ENCODE measurements around the gene ZRANB1.

ZRANB1 gene

DNA sequence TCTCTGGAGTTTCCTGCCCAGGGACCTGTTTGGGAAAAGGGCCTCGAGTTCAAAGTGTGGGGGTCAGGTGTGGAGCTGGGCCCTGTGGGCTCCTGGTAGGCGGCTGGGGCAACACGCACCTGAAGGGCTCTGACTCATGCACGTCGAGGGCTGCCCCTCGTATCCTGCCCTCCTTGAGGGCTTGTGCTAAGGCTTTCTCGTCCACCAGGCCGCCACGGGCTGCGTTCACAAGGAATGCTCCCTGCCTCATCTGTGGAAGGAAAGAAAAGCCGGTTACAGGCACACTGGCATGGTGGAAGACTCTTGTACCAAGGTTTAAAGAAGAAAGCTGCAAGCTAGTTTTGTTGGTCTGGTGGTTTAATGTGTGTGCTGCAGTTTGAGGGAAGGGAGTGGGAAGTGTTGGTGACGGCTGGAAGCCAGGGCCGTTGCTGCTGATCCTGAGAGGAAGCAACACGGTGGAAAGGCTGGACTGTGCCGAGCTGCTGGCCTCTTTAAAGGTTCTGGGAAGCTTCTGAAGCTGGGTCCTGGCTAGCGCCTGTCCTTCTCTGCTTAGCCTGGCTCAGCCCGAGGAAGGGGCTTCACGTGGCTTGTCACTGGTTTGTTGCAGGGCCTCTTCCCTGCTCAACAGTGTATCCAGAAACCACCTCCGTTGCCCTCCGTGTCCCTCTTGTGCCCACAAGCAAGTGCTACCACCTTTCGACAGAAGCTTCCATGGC lies 52.0 kb downstream of the ZRANB1 start:
- H3K4me3 ChIP-seq (ENCODE audit: low read depth, low read length) = no peak overlapping the region
- no peaks in the 10 kb centered on the region for H3K27me3 ChIP-seq (ENCODE audit: control insufficient read depth, insufficient read depth, low read length)
- no peak overlapping the region for H3K27ac ChIP-seq (ENCODE audit: low read depth, low read length)
- no peaks in the 10 kb centered on the region for H3K4me1 ChIP-seq (ENCODE audit: control insufficient read depth, insufficient read depth, low read length)
- H3K9me3 ChIP-seq (ENCODE audit: control insufficient read depth, insufficient read depth, low read length) = no peaks in the 10 kb centered on the region
- H3K9ac ChIP-seq (ENCODE audit: low read depth, low read length) = no peak overlapping the region
- H3K36me3 ChIP-seq (ENCODE audit: control insufficient read depth, insufficient read depth, low read length) = peaks cover 98% of the 10 kb centered on the region

DNA sequence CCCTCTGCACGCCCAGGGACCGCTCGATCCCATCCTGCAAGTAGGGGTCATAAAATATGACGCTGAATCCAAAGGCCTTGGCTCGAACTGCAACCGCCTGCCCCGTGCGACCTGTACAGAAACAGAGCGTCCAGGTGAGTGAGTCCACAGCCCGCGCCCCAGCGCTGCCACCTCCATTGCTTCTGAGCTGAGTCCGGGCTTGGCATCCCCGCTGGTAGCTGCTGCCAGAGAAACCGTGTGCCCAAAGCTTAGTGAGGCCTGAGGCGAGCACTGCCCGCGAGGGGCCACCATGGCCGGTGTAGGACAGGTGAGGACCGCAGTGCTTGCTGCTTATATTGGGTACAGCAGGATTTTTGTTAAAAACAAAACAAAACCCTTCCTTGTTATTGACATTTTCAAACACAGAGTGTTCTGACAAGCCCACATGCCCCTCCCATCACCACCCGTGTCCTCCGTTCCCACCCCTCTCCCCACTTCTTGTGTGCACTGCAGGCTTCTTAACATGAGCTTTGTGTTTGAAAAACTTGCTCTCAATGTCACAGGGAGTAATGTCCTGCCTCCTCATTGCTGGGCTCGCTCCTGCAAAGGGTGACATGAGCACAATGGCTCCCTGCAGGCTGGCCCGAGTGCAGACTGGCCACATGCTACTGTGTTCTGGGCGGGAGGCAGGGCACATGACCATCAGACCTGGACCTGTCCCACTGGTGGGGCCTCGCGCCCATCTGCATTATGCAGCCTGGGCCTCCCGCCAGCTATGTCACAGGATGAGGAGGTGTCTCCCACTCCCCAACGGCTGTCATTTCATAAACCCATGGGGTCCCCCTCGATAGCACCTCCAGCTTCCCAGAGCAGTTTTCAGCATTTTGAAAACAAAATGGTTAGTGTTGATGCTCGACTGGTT lies 52.9 kb downstream of the ZRANB1 start:
- Histone ChIP-seq H3K27ac (ENCODE audit: low read depth, low read length) (no peak overlapping the region), H3K4me1 (ENCODE audit: control insufficient read depth, insufficient read depth, low read length) (no peaks in the 10 kb centered on the region), H3K36me3 (ENCODE audit: control insufficient read depth, insufficient read depth, low read length) (peaks cover 99% of the 10 kb centered on the region), H3K9me3 (ENCODE audit: control insufficient read depth, insufficient read depth, low read length) (no peaks in the 10 kb centered on the region), H3K9ac (ENCODE audit: low read depth, low read length) (no peak overlapping the region), H3K27me3 (ENCODE audit: control insufficient read depth, insufficient read depth, low read length) (no peaks in the 10 kb centered on the region), H3K4me3 (ENCODE audit: low read depth, low read length) (no peak overlapping the region)

DNA sequence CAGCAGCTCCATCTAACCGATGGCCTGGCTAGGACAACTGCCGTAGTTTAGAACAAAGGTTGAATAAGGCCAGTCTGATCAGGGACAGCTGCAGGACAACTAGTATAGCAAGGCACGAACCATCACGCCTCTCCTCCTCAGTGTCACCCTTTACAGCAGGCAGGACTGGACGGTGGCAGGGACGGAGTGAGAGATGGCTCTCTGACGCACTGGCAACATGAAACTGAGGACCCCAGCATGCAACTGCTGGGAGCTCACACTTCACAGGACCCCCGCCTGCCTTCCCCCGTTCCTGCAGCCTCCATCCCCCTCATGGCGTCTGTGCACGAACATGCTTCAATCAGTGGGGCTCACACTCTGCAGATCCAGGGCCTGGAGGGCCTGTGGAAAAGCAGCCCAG lies 53.7 kb downstream of the ZRANB1 start:
- H3K27ac ChIP-seq (ENCODE audit: low read depth, low read length) = no peak overlapping the region
- no peaks in the 10 kb centered on the region for H3K9me3 ChIP-seq (ENCODE audit: control insufficient read depth, insufficient read depth, low read length)
- no peaks in the 10 kb centered on the region for H3K27me3 ChIP-seq (ENCODE audit: control insufficient read depth, insufficient read depth, low read length)
- H3K9ac ChIP-seq (ENCODE audit: low read depth, low read length) = no peak overlapping the region
- no peak overlapping the region for H3K4me3 ChIP-seq (ENCODE audit: low read depth, low read length)
- H3K36me3 ChIP-seq (ENCODE audit: control insufficient read depth, insufficient read depth, low read length) = peaks cover 99% of the 10 kb centered on the region
- no peaks in the 10 kb centered on the region for H3K4me1 ChIP-seq (ENCODE audit: control insufficient read depth, insufficient read depth, low read length)

DNA sequence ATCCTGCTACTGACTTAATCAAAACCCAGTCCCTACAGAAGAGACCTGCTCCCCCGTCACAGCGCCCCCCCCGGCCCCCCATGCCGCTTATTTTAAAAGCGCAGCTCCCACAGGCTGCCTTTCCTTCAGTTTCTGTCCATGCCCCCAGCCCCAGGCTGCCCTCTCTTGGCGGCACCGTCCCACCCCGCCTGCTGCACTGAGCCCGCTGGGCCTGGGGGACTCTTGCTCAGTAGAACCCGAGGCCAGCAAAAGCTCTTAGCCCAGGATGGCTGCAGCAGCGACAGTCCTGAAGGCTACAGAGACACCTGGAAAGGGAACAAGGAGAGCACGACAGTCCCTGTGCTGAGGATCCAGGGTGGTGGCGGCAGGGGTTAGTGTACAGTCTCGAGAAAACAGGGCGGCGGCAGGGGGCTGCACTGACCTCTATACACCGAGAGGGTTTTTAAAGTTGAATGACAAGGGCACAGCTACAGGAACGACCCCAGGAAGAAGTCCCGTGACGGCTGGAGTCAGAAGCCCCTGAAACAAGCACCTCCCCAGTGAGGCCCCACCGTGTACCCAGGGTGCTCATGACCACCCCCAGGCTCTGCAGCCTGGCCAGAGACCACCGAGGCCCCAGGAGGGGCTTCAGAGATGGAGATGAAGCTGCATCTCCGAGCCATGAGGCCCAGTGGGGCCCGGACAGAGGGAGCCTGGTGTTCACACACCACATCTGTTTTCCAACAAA lies 54.4 kb downstream of the ZRANB1 start:
- Histone ChIP-seq H3K27me3 (ENCODE audit: control insufficient read depth, insufficient read depth, low read length) (no peaks in the 10 kb centered on the region), H3K36me3 (ENCODE audit: control insufficient read depth, insufficient read depth, low read length) (peaks cover 99% of the 10 kb centered on the region), H3K4me1 (ENCODE audit: control insufficient read depth, insufficient read depth, low read length) (no peaks in the 10 kb centered on the region), H3K27ac (ENCODE audit: low read depth, low read length) (no peak overlapping the region), H3K4me3 (ENCODE audit: low read depth, low read length) (no peak overlapping the region), H3K9ac (ENCODE audit: low read depth, low read length) (no peak overlapping the region), H3K9me3 (ENCODE audit: control insufficient read depth, insufficient read depth, low read length) (no peaks in the 10 kb centered on the region)

DNA sequence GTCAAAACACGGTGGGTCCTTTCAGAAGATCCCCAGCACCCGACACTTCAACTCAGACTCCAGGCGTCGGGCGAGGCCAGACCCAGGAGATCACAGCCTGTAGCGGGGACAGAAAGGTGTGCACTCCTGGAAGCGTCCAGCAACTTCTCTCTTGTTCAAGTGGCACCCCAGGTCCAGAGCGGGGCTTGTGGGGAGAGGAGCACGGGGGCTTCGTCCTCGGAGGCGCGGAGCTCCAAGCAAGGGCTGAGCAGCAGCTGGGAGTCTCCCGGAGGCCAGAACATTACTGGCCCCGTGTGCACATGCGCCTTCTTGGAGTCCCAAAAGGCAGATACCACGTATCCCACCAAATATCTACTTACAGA lies 54.9 kb downstream of the ZRANB1 start:
- Histone ChIP-seq H3K36me3 (ENCODE audit: control insufficient read depth, insufficient read depth, low read length) (peaks cover 99% of the 10 kb centered on the region), H3K4me3 (ENCODE audit: low read depth, low read length) (no peak overlapping the region), H3K27ac (ENCODE audit: low read depth, low read length) (no peak overlapping the region), H3K27me3 (ENCODE audit: control insufficient read depth, insufficient read depth, low read length) (no peaks in the 10 kb centered on the region), H3K9ac (ENCODE audit: low read depth, low read length) (no peak overlapping the region), H3K4me1 (ENCODE audit: control insufficient read depth, insufficient read depth, low read length) (no peaks in the 10 kb centered on the region), H3K9me3 (ENCODE audit: control insufficient read depth, insufficient read depth, low read length) (no peaks in the 10 kb centered on the region)

DNA sequence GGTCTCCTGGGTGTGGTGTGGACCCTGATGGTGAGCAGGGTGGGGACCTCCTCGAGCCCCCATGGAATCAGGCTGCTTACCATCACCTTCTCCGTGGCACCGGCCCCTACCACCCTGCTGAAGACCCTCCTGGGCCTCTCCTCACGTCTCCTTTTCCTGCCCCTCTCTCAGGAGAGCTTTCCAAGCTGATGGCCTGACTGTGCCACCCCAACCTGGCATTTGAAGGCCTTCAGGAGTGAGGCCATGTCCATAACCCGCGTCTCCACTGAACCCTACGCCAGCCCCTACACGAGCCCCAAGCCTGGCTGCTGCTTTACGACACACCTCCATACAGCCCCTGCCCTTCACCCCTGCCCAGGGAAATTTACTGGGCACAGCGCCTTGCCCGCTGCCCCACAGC lies 55.4 kb downstream of the ZRANB1 start:
- H3K36me3 ChIP-seq (ENCODE audit: control insufficient read depth, insufficient read depth, low read length) = peaks cover 99% of the 10 kb centered on the region
- H3K4me1 ChIP-seq (ENCODE audit: control insufficient read depth, insufficient read depth, low read length) = no peaks in the 10 kb centered on the region
- H3K9ac ChIP-seq (ENCODE audit: low read depth, low read length) = no peak overlapping the region
- H3K27ac ChIP-seq (ENCODE audit: low read depth, low read length) = no peak overlapping the region
- H3K27me3 ChIP-seq (ENCODE audit: control insufficient read depth, insufficient read depth, low read length) = no peaks in the 10 kb centered on the region
- H3K4me3 ChIP-seq (ENCODE audit: low read depth, low read length) = no peak overlapping the region
- H3K9me3 ChIP-seq (ENCODE audit: control insufficient read depth, insufficient read depth, low read length) = no peaks in the 10 kb centered on the region

DNA sequence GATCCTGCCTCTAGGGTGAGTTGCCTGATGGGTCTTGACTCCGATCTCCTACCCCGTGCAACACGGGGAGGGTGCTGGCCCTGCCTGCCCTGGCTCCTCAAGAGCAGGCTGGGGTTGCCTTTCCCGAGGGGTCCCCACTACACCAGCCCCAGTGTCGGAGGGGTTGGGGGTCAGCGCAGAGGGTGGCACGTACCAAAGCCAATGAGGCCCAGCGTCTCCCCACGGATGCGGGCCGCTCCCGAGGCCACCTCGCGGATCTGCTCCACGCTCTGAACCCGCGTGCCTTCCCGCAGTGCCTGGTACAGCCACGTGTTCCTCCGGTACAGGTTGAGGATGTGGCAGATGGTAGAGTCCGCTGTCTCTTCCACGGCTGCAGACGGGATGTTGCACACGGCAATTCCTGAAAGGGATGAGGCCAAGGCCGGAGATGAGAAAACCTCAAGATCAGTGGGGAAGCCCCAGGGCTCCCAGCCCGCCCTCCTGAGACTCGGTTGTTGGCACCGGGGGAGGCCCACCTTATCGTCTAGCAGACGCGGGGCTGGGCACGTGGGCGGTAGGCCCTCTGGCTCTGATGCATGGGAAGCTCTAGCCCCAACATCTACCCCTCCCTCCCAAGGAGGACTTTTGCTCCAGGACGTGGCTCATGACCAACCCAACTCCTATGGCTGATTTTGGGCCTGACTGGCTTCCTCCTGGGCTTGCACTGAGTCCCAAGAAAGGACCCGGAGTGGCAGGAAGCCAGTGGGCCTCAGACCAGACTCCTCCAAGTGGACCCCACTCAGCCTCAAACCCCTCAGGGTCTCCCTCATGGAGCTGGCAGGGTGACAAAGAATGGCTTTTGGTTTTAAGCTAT lies 56.1 kb downstream of the ZRANB1 start:
- Histone ChIP-seq H3K9me3 (ENCODE audit: control insufficient read depth, insufficient read depth, low read length) (no peaks in the 10 kb centered on the region), H3K27me3 (ENCODE audit: control insufficient read depth, insufficient read depth, low read length) (no peaks in the 10 kb centered on the region), H3K4me3 (ENCODE audit: low read depth, low read length) (no peak overlapping the region), H3K4me1 (ENCODE audit: control insufficient read depth, insufficient read depth, low read length) (no peaks in the 10 kb centered on the region), H3K36me3 (ENCODE audit: control insufficient read depth, insufficient read depth, low read length) (peaks cover 99% of the 10 kb centered on the region), H3K9ac (ENCODE audit: low read depth, low read length) (no peak overlapping the region), H3K27ac (ENCODE audit: low read depth, low read length) (no peak overlapping the region)

DNA sequence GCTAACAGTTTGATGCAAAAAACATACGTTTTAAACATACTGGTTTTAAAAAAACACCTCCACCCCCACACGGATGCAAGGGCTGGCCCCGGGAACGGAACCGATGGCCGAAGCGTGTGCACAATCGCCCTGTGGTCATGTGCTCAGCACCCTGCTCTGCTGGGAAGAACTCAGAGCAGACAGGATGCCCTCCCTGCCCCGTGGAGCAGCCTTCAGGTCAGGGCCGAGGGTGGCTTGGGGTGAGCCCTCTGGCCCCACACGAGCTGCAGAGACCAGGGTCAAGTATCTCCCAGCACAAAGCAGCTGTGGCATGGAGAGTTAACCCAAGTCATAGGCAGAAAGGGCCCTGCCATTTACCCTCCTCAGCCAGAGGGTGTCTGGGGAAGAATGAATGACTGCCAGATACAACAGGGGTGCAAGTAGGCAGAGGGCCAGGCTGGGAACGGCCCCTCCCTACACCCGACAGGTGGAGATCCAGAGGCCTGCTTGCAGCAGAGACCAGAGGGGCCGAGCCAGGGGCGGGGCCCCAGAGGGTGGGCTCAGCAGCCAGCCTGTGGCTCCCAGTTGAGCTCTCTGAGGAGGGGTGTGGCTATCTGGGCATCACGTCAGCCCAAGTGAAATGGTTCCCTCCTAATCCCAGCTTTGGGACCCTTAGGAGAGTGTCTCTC lies 56.8 kb downstream of the ZRANB1 start:
- no peak overlapping the region for H3K9ac ChIP-seq (ENCODE audit: low read depth, low read length)
- H3K4me1 ChIP-seq (ENCODE audit: control insufficient read depth, insufficient read depth, low read length) = no peaks in the 10 kb centered on the region
- no peaks in the 10 kb centered on the region for H3K27me3 ChIP-seq (ENCODE audit: control insufficient read depth, insufficient read depth, low read length)
- no peak overlapping the region for H3K27ac ChIP-seq (ENCODE audit: low read depth, low read length)
- H3K4me3 ChIP-seq (ENCODE audit: low read depth, low read length) = no peak overlapping the region
- peaks cover 98% of the 10 kb centered on the region for H3K36me3 ChIP-seq (ENCODE audit: control insufficient read depth, insufficient read depth, low read length)
- no peaks in the 10 kb centered on the region for H3K9me3 ChIP-seq (ENCODE audit: control insufficient read depth, insufficient read depth, low read length)

DNA sequence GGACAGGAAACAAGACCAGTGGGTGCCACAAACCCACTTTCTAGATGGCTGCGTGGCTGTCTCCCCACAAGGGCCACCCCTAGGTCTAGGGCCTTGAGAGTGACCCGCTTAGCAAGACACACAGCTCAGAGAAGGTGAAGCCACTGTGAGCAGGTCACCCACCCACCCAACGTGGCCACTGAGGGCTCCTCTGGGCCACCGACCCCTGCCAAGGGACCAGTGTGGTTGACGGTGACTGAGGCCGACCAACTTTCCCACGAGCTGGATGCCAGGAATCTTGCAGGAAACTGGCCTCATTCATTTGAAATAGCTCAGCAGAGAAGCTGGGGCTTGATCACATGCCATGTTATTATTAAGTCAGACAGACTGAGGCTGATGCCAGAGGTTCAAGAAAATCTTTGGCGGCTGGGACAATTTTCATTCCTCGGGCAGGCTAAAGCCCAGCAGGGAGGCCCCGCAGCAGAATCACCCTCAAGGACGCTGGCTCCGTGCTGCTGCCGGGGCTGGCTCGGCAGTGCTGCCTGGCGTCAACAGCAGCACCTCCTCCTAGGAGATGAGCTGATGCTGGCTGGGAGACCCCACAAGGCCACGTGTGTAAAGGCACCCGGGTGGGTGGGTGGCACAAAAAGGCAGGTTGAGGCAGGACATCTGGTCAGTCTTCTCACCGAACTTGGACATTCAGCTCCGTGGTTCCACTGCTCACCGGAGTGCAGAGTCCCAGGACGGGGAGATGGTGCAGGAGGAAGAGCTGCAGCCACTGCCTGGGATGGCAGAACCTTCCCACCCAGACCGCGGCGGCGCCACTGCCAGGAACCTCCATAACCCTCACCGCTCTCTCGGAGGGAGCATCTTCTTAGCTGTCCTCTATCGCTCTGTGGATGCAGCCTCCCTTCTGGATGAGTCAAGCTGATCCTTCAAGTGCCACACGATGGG lies 57.8 kb downstream of the ZRANB1 start:
- no peak overlapping the region for H3K4me3 ChIP-seq (ENCODE audit: low read depth, low read length)
- peaks cover 98% of the 10 kb centered on the region for H3K36me3 ChIP-seq (ENCODE audit: control insufficient read depth, insufficient read depth, low read length)
- no peak overlapping the region for H3K9ac ChIP-seq (ENCODE audit: low read depth, low read length)
- H3K27me3 ChIP-seq (ENCODE audit: control insufficient read depth, insufficient read depth, low read length) = no peaks in the 10 kb centered on the region
- no peaks in the 10 kb centered on the region for H3K9me3 ChIP-seq (ENCODE audit: control insufficient read depth, insufficient read depth, low read length)
- no peak overlapping the region for H3K27ac ChIP-seq (ENCODE audit: low read depth, low read length)
- no peaks in the 10 kb centered on the region for H3K4me1 ChIP-seq (ENCODE audit: control insufficient read depth, insufficient read depth, low read length)

All from HUES48 (cell line).